ENCODE data around the gene CCL18.
"Not testable (repeated sequence)": the region's sequence is repeated elsewhere in the genome, so short reads cannot be mapped to it uniquely, and the experiment has no call there.

Gene CCL18

GRCh38 chr17:36104246-36104645 is 40.2 kb downstream of the CCL18 start:
- DNase-seq (ENCODE audit: low read depth): not testable (repeated sequence)

- DNase-seq (ENCODE audit: low read depth): no peak
Measured at GRCh38 chr17:36104701-36105181, 40.7 kb downstream of the CCL18 start.

GRCh38 chr17:36105781-36106492 is 41.9 kb downstream of the CCL18 start:
- DNase-seq (ENCODE audit: low read depth): no peak

GRCh38 chr17:36106493-36106835 is 42.4 kb downstream of the CCL18 start:
- DNase-seq (ENCODE audit: low read depth): no peak

- DNase-seq (ENCODE audit: low read depth): no peak
Measured at GRCh38 chr17:36107660-36108059, 43.6 kb downstream of the CCL18 start.

GRCh38 chr17:36108265-36108664 is 44.2 kb downstream of the CCL18 start:
- not testable (repeated sequence) for DNase-seq (ENCODE audit: low read depth)

GRCh38 chr17:36111068-36111490 is 47.0 kb downstream of the CCL18 start:
- DNase-seq (ENCODE audit: low read depth): no peak

- no peak for DNase-seq (ENCODE audit: low read depth)
Measured at GRCh38 chr17:36112572-36112971, 48.5 kb downstream of the CCL18 start.

- not testable (repeated sequence) for DNase-seq (ENCODE audit: low read depth)
Measured at GRCh38 chr17:36113131-36113530, 49.1 kb downstream of the CCL18 start.

- not testable (repeated sequence) for DNase-seq (ENCODE audit: low read depth)
Measured at GRCh38 chr17:36114971-36115648, 51.0 kb downstream of the CCL18 start.

GRCh38 chr17:36115649-36115977 is 51.5 kb downstream of the CCL18 start:
- not testable (repeated sequence) for DNase-seq (ENCODE audit: low read depth)

GRCh38 chr17:36117505-36118382 is 53.7 kb downstream of the CCL18 start:
- DNase-seq (ENCODE audit: low read depth): no peak

- DNase-seq (ENCODE audit: low read depth): no peak
Measured at GRCh38 chr17:36118477-36119353, 54.6 kb downstream of the CCL18 start.

GRCh38 chr17:36120221-36120620 is 56.1 kb downstream of the CCL18 start:
- no peak for DNase-seq (ENCODE audit: low read depth)

GRCh38 chr17:36121099-36121498 is 57.0 kb downstream of the CCL18 start:
- DNase-seq (ENCODE audit: low read depth): not testable (repeated sequence)
